AG09319 (cell line): Measurements from ENCODE around the gene TMPRSS9.

ENCODE experiments used
- DNase-seq: peaks from one replicate; pipeline ENCODE4 v3.0.0-alpha.2; 2010; ENCODE audit warnings: low read depth; ENCODE audit errors: extremely low read depth
- CTCF ChIP-seq: IDR thresholded peaks from 2 replicates; pipeline ENCODE4 v1.5.1; 2011; ENCODE audit warnings: low read depth, mild to moderate bottlenecking, inconsistent platforms, low read length, moderate library complexity

TMPRSS9 gene

GRCh38 chr19:2338055-2338615, 21.9 kb upstream of the TMPRSS9 start:
- no peak for DNase-seq
- TF ChIP-seq CTCF = no peak

- DNase-seq = no peak
- no peak for TF ChIP-seq CTCF
Measured at GRCh38 chr19:2338751-2339643, 21.1 kb upstream of the TMPRSS9 start.

- no peak for TF ChIP-seq CTCF
- no peak for DNase-seq
Measured at GRCh38 chr19:2339644-2340310, 20.3 kb upstream of the TMPRSS9 start.

GRCh38 chr19:2340496-2341243, 19.4 kb upstream of the TMPRSS9 start:
- DNase-seq = no peak
- TF ChIP-seq CTCF = no peak

GRCh38 chr19:2341244-2341751, 18.8 kb upstream of the TMPRSS9 start:
- no peak for TF ChIP-seq CTCF
- no peak for DNase-seq

GRCh38 chr19:2341982-2342381, 18.1 kb upstream of the TMPRSS9 start:
- TF ChIP-seq CTCF = no peak
- DNase-seq = no peak
